ENCODE results near the gene RTCA. TPM values are rescaled to one million over a fixed set of nuclear protein-coding genes. Genes with fewer than 3 reads are reported as not detected.

The RTCA gene
- total RNA-seq, 1 donor from 2014 or later, result 64.0 TPM

- FAIRE-seq (peak; percentile 47), DNase-seq (ENCODE audit: low read depth) (no peak)
- Histone ChIP-seq H3K27me3 (ENCODE audit: control insufficient read depth, insufficient read depth, low read length) (no peaks in the 10 kb centered on the region), H3K36me3 (ENCODE audit: control insufficient read depth, insufficient read depth, low read length) (no peaks in the 10 kb centered on the region), H3K4me3 (ENCODE audit: low read depth, low read length) (no peak overlapping the region)
- TF ChIP-seq CTCF (IDR thresholded peaks at IDR 0.05; ENCODE audit: insufficient read depth, low read length, severe bottlenecking), result no peak
These were observed 39.9 kb downstream of the RTCA start for GRCh38 chr1:100305954-100306353.

GRCh38 chr1:100306735-100307313 lies 40.8 kb downstream of the RTCA start:
- Histone ChIP-seq H3K27me3 (ENCODE audit: control insufficient read depth, insufficient read depth, low read length) (no peaks in the 10 kb centered on the region), H3K36me3 (ENCODE audit: control insufficient read depth, insufficient read depth, low read length) (no peaks in the 10 kb centered on the region), H3K4me3 (ENCODE audit: low read depth, low read length) (no peak overlapping the region)
- no peak for TF ChIP-seq CTCF (IDR thresholded peaks at IDR 0.05; ENCODE audit: insufficient read depth, low read length, severe bottlenecking)
- no peak for FAIRE-seq
- DNase-seq (ENCODE audit: low read depth), result no peak

GRCh38 chr1:100308777-100309176 lies 42.8 kb downstream of the RTCA start:
- TF ChIP-seq CTCF (IDR thresholded peaks at IDR 0.05; ENCODE audit: insufficient read depth, low read length, severe bottlenecking), result no peak
- Histone ChIP-seq H3K27me3 (ENCODE audit: control insufficient read depth, insufficient read depth, low read length) (no peaks in the 10 kb centered on the region), H3K4me3 (ENCODE audit: low read depth, low read length) (no peak overlapping the region), H3K36me3 (ENCODE audit: control insufficient read depth, insufficient read depth, low read length) (no peaks in the 10 kb centered on the region)
- FAIRE-seq (no peak), DNase-seq (ENCODE audit: low read depth) (peak; percentile 74)

- Histone ChIP-seq H3K36me3 (ENCODE audit: control insufficient read depth, insufficient read depth, low read length) (no peaks in the 10 kb centered on the region), H3K27me3 (ENCODE audit: control insufficient read depth, insufficient read depth, low read length) (no peaks in the 10 kb centered on the region), H3K4me3 (ENCODE audit: low read depth, low read length) (no peak overlapping the region)
- no peak for DNase-seq (ENCODE audit: low read depth)
- no peak for TF ChIP-seq CTCF (IDR thresholded peaks at IDR 0.05; ENCODE audit: insufficient read depth, low read length, severe bottlenecking)
- FAIRE-seq, result no peak
These were observed 43.8 kb downstream of the RTCA start for GRCh38 chr1:100309863-100310262.

DNA sequence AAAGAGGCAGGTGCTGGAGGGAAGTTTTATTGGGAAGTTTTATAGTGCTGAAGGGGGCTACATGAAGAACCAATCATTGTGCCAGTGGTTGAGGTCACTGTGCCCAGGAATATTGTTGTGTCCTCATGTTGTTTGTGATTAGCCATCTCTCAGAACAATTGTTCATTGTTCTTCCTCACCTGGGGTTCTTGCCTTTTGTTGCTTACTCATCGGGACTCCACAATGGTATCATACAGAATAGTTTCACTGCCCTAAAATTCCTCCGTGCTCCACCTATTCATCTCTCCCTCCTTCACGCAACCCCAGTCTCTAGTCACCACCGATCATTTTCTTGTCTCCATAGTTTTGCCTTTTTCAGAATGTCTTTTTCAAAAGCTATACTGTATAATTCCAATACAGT lies 47.4 kb downstream of the RTCA start:
- peak; percentile 13 for FAIRE-seq
- no peaks in the 10 kb centered on the region for H3K27me3 ChIP-seq (ENCODE audit: control insufficient read depth, insufficient read depth, low read length)
- H3K4me3 ChIP-seq (ENCODE audit: low read depth, low read length), result no peak overlapping the region
- no peak for TF ChIP-seq CTCF (IDR thresholded peaks at IDR 0.05; ENCODE audit: insufficient read depth, low read length, severe bottlenecking)
- DNase-seq (ENCODE audit: low read depth), result peak; percentile 13
- H3K36me3 ChIP-seq (ENCODE audit: control insufficient read depth, insufficient read depth, low read length), result no peaks in the 10 kb centered on the region

DNA sequence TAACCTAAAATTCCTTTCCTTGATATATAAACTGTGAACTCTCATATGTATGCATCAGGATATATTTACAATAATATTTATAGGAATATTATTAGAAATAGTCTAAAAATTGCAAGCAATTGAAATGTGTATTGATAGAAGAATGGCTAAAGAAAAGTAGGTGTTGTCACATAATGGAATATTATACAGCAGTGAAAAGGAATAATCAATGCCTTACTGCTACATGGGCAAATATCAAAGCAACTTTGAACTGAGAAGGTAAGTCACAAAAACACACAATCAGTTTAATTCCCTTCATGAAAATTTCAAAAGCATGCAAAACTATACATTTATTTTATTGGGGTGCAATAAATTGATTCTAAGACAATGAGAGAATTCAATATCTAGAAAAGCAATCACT lies 50.6 kb downstream of the RTCA start:
- H3K36me3 ChIP-seq (ENCODE audit: control insufficient read depth, insufficient read depth, low read length), result no peaks in the 10 kb centered on the region
- DNase-seq (ENCODE audit: low read depth) (no peak), FAIRE-seq (no peak)
- no peak overlapping the region for H3K4me3 ChIP-seq (ENCODE audit: low read depth, low read length)
- no peak for TF ChIP-seq CTCF (IDR thresholded peaks at IDR 0.05; ENCODE audit: insufficient read depth, low read length, severe bottlenecking)
- no peaks in the 10 kb centered on the region for H3K27me3 ChIP-seq (ENCODE audit: control insufficient read depth, insufficient read depth, low read length)

All from bronchial epithelial cell (primary cell).